HL-60 (cell line): ENCODE data around the gene LRP10.

ENCODE experiments used
- DNase-seq, 2 experiments: peaks; one replicate each; pipeline ENCODE4 v3.0.0-alpha.2; 2010 to 2020; ENCODE audit warnings: low read depth in 1 of 2, low spot score in 1 of 2
- H3K27ac ChIP-seq: fragments of 250-450 bp; sonication (Bioruptor Pico); replicated peaks from 2 replicates; pipeline ENCODE4 v1.5.1; 2020; ENCODE audit warnings: mild to moderate bottlenecking, moderate library complexity
- H3K27me3 ChIP-seq: fragments of 250-450 bp; sonication (Bioruptor Pico); 2 replicates; pipeline ENCODE4 v1.5.1; 2021; ENCODE audit warnings: mild to moderate bottlenecking, moderate library complexity; ENCODE audit not compliant: insufficient read depth, poor library complexity, severe bottlenecking
- H3K4me3 ChIP-seq: replicated peaks from 2 replicates; pipeline ENCODE4 v1.5.1; 2011; ENCODE audit warnings: mild to moderate bottlenecking, control low read depth, low read length; ENCODE audit not compliant: insufficient read depth
- GABPA ChIP-seq: IDR thresholded peaks from 2 replicates; pipeline ENCODE4 v1.6.1; 2012; ENCODE audit warnings: low read depth
- POLR2AphosphoS5 ChIP-seq: IDR thresholded peaks from 2 replicates; pipeline ENCODE4 v1.6.1; 2012; ENCODE audit warnings: low read depth
- SPI1 ChIP-seq: IDR thresholded peaks from 2 replicates; pipeline ENCODE4 v1.6.1; 2012; ENCODE audit warnings: low read depth, mild to moderate bottlenecking, borderline replicate concordance
- TF ChIP-seq, protein P1 (sequence below): IDR thresholded peaks from one replicate; pipeline ENCODE4 v1.5.1; 2011; ENCODE audit warnings: low read length, control low read depth, inconsistent platforms; ENCODE audit not compliant: insufficient read depth
- TF ChIP-seq, protein P2 (sequence below): IDR thresholded peaks from 2 replicates; pipeline ENCODE4 v1.6.1; 2012; ENCODE audit warnings: low read depth; ENCODE audit not compliant: insufficient replicate concordance

Gene LRP10

DNA sequence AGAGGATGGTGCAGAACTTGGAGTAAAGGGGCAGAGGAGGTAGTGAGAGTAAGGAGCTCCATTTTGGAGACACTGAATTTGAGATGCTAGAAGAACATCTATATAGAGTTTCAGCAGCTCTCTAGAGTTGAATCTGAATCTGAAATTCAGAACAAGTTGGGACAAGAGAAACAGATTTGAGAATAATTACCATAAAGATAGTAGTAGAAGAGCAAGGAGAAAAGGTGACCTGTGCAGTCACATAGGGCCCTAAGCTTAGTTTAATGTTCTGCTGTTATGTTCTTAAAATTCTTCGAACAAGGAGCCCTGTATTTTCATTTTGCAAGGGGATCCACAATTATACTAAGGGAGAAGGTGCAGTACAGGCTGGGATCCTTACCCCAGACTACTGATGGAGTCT, 18.9 kb downstream of the LRP10 start:
- H3K4me3 ChIP-seq, result no peak overlapping the region
- no peak for DNase-seq
- TF ChIP-seq, protein P1, sequence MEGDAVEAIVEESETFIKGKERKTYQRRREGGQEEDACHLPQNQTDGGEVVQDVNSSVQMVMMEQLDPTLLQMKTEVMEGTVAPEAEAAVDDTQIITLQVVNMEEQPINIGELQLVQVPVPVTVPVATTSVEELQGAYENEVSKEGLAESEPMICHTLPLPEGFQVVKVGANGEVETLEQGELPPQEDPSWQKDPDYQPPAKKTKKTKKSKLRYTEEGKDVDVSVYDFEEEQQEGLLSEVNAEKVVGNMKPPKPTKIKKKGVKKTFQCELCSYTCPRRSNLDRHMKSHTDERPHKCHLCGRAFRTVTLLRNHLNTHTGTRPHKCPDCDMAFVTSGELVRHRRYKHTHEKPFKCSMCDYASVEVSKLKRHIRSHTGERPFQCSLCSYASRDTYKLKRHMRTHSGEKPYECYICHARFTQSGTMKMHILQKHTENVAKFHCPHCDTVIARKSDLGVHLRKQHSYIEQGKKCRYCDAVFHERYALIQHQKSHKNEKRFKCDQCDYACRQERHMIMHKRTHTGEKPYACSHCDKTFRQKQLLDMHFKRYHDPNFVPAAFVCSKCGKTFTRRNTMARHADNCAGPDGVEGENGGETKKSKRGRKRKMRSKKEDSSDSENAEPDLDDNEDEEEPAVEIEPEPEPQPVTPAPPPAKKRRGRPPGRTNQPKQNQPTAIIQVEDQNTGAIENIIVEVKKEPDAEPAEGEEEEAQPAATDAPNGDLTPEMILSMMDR, result no peak
- TF ChIP-seq GABPA (no peak), SPI1 (no peak), POLR2AphosphoS5 (no peak)
- TF ChIP-seq, protein P2, sequence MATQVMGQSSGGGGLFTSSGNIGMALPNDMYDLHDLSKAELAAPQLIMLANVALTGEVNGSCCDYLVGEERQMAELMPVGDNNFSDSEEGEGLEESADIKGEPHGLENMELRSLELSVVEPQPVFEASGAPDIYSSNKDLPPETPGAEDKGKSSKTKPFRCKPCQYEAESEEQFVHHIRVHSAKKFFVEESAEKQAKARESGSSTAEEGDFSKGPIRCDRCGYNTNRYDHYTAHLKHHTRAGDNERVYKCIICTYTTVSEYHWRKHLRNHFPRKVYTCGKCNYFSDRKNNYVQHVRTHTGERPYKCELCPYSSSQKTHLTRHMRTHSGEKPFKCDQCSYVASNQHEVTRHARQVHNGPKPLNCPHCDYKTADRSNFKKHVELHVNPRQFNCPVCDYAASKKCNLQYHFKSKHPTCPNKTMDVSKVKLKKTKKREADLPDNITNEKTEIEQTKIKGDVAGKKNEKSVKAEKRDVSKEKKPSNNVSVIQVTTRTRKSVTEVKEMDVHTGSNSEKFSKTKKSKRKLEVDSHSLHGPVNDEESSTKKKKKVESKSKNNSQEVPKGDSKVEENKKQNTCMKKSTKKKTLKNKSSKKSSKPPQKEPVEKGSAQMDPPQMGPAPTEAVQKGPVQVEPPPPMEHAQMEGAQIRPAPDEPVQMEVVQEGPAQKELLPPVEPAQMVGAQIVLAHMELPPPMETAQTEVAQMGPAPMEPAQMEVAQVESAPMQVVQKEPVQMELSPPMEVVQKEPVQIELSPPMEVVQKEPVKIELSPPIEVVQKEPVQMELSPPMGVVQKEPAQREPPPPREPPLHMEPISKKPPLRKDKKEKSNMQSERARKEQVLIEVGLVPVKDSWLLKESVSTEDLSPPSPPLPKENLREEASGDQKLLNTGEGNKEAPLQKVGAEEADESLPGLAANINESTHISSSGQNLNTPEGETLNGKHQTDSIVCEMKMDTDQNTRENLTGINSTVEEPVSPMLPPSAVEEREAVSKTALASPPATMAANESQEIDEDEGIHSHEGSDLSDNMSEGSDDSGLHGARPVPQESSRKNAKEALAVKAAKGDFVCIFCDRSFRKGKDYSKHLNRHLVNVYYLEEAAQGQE, result no peak
- no peak overlapping the region for H3K27ac ChIP-seq
- H3K27me3 ChIP-seq, result peaks cover 5% of the 10 kb centered on the region

- H3K27ac ChIP-seq, result no peak overlapping the region
- no peaks in the 10 kb centered on the region for H3K27me3 ChIP-seq
- TF ChIP-seq GABPA (no peak), POLR2AphosphoS5 (no peak), SPI1 (no peak)
- TF ChIP-seq, protein P1, result no peak
- TF ChIP-seq, protein P2, result no peak
- DNase-seq, result no peak
- H3K4me3 ChIP-seq, result no peak overlapping the region
Measured at GRCh38 chr14:22892488-22892887, 20.9 kb downstream of the LRP10 start.

DNA sequence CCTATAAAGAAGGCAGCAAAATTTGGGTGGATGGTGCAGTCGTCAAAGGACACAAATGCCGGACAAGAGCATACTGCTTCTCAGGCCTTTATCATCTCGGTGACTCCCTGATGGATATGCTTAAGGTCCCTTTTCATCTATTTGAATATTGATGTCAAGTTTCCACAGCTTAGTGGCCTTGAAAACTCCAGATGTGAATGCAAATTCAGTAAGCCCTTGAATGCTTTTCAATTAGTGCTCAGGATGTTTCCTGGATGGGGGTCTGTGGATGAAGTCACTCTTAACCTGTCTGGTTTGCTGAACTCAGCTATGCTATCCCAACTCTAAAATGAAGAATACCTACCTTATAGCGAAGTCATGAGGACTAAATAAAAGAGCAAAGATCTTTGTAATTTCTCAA, 22.2 kb downstream of the LRP10 start:
- H3K27ac ChIP-seq, result no peak overlapping the region
- TF ChIP-seq GABPA (no peak), SPI1 (no peak), POLR2AphosphoS5 (no peak)
- TF ChIP-seq, protein P1, result no peak
- TF ChIP-seq, protein P2, result no peak

More for the DNA sequence above, 22.2 kb downstream of the LRP10 start:
- Histone ChIP-seq H3K4me3 (no peak overlapping the region), H3K27me3 (no peaks in the 10 kb centered on the region)
- no peak for DNase-seq
